H1 (cell line): Measurements from ENCODE around the gene MOGAT3. TPM values are rescaled to one million over a fixed set of nuclear protein-coding genes. Genes with fewer than 3 reads are reported as not detected.

Experiments used
- CTBP2 ChIP-seq: IDR thresholded peaks from 2 replicates; pipeline ENCODE4 v1.7.0; 2011; ENCODE audit warnings: borderline replicate concordance, mild to moderate bottlenecking, moderate library complexity, mixed read lengths, low read length; ENCODE audit not compliant: insufficient read depth, insufficient read length
- HDAC6 ChIP-seq: IDR thresholded peaks from one replicate; pipeline ENCODE4 v1.7.1; 2012; ENCODE audit warnings: low read depth, mild to moderate bottlenecking, inconsistent platforms, low read length, moderate library complexity
- polyA plus RNA-seq, 7 experiments: library from polyadenylated mRNA; depleted of rRNA in 3 of 7; stranded (reverse) in 5 of 7; unstranded in 2 of 7; fragments of >200 nt in 5 of 7; fragments of 200-250 nt in 2 of 7; gene quantifications; 1 replicate in 5 of 7; 2 replicates in 1 of 7; 4 replicates in 1 of 7; pipeline versions ENCODE4 v1.2.1 to v1.2.3, GENCODE V29; 2011 to 2013; ENCODE audit warnings: missing spikeins in 2 of 7, mixed read lengths in 2 of 7
- total RNA-seq: library from RNA; stranded (reverse); fragmentation: NEBNext Ultra II Directional; extraction: Animal tissue kit (Norgen Biotek cat#: 25700); gene quantifications from 2 replicates; pipeline ENCODE4 v1.2.1, GENCODE V29; 2021
- TF ChIP-seq, protein P1 (sequence below): IDR thresholded peaks from 2 replicates; pipeline ENCODE4 v1.6.1; 2012; ENCODE audit warnings: inconsistent platforms

The MOGAT3 gene
- total and polyA plus RNA-seq, 2 of the 8 experiments (the other 6 are each of a cell fraction or from before 2014, with no cell fraction given), result 0.21 to 0.82 TPM

DNA sequence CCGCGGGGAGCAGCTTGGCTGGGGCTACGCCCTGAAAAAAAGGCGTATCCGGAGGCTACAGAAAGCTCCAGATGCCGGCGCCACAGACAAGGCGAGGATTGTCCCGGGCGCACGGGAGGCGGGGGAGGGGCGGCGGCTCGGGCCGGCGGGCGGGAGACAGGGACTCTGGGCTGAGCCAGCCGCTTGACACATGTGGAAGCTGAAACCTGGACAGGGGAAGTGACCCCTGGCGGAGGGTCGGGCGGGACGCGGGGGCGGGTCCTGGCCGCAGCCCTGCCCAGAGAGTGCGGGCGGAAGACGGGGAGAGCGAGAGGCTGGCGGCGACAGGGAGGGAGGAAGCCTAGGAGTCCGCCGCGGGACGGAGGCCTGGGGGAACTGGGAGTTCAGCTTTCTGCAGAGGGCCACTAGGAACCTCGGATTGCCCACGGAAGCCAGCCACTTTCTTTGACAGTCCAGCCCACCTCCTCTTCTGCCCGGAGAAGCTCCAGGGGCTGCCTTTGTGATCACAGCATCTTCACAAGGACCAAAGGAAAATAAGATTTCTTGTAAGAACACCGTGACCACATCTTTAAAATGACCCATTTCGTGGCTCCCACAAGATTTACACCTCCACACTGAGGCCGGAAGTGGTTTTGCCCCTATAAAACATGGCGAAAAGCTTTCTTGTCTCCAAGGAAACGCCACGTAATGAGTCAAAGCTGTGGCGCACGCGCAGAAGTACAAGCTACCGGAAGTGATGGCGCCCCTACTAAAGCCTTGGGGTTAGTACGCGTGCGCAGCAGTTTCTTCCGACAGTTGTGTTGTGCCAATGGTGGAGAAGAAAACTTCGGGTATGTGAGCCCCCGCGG lies 16.8 kb upstream of the MOGAT3 start, which contains the start of the genes PLOD3 and ZNHIT1 (continued):
- TF ChIP-seq HDAC6 (no peak), CTBP2 (no peak)
- TF ChIP-seq, protein P1, sequence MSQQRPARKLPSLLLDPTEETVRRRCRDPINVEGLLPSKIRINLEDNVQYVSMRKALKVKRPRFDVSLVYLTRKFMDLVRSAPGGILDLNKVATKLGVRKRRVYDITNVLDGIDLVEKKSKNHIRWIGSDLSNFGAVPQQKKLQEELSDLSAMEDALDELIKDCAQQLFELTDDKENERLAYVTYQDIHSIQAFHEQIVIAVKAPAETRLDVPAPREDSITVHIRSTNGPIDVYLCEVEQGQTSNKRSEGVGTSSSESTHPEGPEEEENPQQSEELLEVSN, result no peak
- TF ChIP-seq, all 59 proteins: peak for 18
